Lower leg skin (tissue), 4 donors: ENCODE measurements around the gene NUFIP2. TPM values are rescaled to one million over a fixed set of nuclear protein-coding genes. Genes with fewer than 3 reads are reported as not detected.

Source experiments
- DNase-seq, 2 donors: peaks; one replicate each; pipeline ENCODE4 v3.0.0-alpha.2; 2019; ENCODE audit warnings: low spot score in 2 of 2
- H3K4me3 ChIP-seq: fragments of 200-600 bp; sonication (generic); 2 replicates; pipeline ENCODE4 v1.5.1; 2017; ENCODE audit warnings: mild to moderate bottlenecking, low read depth; ENCODE audit not compliant: poor library complexity, severe bottlenecking
- POLR2A ChIP-seq, 2 donors: fragments of 450-650 bp; IDR thresholded peaks; one replicate each; pipeline ENCODE4 v1.6.1; 2016 to 2017; ENCODE audit warnings: antibody characterized with exemption in 2 of 2, mild to moderate bottlenecking in 1 of 2, moderate library complexity in 1 of 2
- WGBS, 2 donors: methylation state at CpG; one replicate each; pipeline ENCODE4 v1.1.5; 2018; 5-methylcytosine and 5-hydroxymethylcytosine counted together
- intact Hi-C: fragments of 100-400 bp; cut with DNase I; formaldehyde crosslinking; loops from one replicate; pipeline ENCODE4 v1.15.0; 2023; ENCODE audit warnings: low total_unique reads
- total RNA-seq, 4 donors: library from RNA; depleted of rRNA; stranded (reverse); fragments of >200 nt; gene quantifications; one replicate each; pipeline ENCODE4 v1.1.0, GENCODE V29; 2016
- TF ChIP-seq, protein P1 (sequence below), 3 donors: fragments of 450-650 bp; IDR thresholded peaks; one replicate each; pipeline ENCODE4 v1.5.1; 2016; ENCODE audit warnings: antibody characterized with exemption in 3 of 3, mild to moderate bottlenecking in 3 of 3, moderate library complexity in 2 of 3

The NUFIP2 gene
- total RNA-seq, 4 donors from 2014 or later = 22.7 to 28.4 (median 23.4) TPM

GRCh38 chr17:29295420-29295819, 1.5 kb upstream of the NUFIP2 start:
- H3K4me3 ChIP-seq = no peak overlapping the region
- intact Hi-C loops = no loop called here
- no peak for DNase-seq
- TF ChIP-seq, protein P1, sequence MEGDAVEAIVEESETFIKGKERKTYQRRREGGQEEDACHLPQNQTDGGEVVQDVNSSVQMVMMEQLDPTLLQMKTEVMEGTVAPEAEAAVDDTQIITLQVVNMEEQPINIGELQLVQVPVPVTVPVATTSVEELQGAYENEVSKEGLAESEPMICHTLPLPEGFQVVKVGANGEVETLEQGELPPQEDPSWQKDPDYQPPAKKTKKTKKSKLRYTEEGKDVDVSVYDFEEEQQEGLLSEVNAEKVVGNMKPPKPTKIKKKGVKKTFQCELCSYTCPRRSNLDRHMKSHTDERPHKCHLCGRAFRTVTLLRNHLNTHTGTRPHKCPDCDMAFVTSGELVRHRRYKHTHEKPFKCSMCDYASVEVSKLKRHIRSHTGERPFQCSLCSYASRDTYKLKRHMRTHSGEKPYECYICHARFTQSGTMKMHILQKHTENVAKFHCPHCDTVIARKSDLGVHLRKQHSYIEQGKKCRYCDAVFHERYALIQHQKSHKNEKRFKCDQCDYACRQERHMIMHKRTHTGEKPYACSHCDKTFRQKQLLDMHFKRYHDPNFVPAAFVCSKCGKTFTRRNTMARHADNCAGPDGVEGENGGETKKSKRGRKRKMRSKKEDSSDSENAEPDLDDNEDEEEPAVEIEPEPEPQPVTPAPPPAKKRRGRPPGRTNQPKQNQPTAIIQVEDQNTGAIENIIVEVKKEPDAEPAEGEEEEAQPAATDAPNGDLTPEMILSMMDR (IDR thresholded peaks at IDR 0.05) = no peak
- no peak for TF ChIP-seq POLR2A (IDR thresholded peaks at IDR 0.05)
- WGBS, 2 donors = 94 to 95% methylated on average over 3 of the region's 3 CpGs

- WGBS, 2 donors = 0 to 1% methylated on average over 2 of the region's 2 CpGs
- intact Hi-C loops = no loop called here
- no peak for DNase-seq
- H3K4me3 ChIP-seq = peak overlapping the region; percentile 34
- TF ChIP-seq POLR2A (IDR thresholded peaks at IDR 0.05) = no peak
- TF ChIP-seq, protein P1 (IDR thresholded peaks at IDR 0.05) = no peak
Observed at GRCh38 chr17:29294580-29294900, 592 bp upstream of the NUFIP2 start.

- intact Hi-C loops = loop anchor here (2.0 kb wide), 1 partner anchor 144 kb away; no protein-coding TSS in a partner anchor
- peak overlapping the region; percentile 98 for H3K4me3 ChIP-seq
- peak; percentile 50 to 94 for DNase-seq
- WGBS, 2 donors = 1% methylated on average over 45 to 47 of the region's 54 CpGs
- TF ChIP-seq POLR2A (IDR thresholded peaks at IDR 0.05) = no peak
- TF ChIP-seq, protein P1 (IDR thresholded peaks at IDR 0.05) = no peak
Observed at GRCh38 chr17:29292992-29293889, 707 bp downstream of the NUFIP2 start.

- peak overlapping the region; percentile 98 for H3K4me3 ChIP-seq
- TF ChIP-seq POLR2A (IDR thresholded peaks at IDR 0.05) = no peak
- TF ChIP-seq, protein P1 (IDR thresholded peaks at IDR 0.05) = no peak
- DNase-seq = peak; percentile 75 to 96
- 2 to 3% methylated on average over 18 to 20 of the region's 77 CpGs for WGBS, 2 donors
- intact Hi-C loops = loop anchor here (2.0 kb wide), 1 partner anchor 144 kb away; no protein-coding TSS in a partner anchor
Observed at GRCh38 chr17:29292071-29292991, 1.6 kb downstream of the NUFIP2 start.

GRCh38 chr17:29291163-29291752, 2.7 kb downstream of the NUFIP2 start:
- TF ChIP-seq POLR2A (IDR thresholded peaks at IDR 0.05) = no peak
- TF ChIP-seq, protein P1 (IDR thresholded peaks at IDR 0.05) = peak in 1 of 3 donors; percentile 55
- DNase-seq = peak in 1 of 2 donors; percentile 48
- intact Hi-C loops = no loop called here
- WGBS, 2 donors = 8 to 10% methylated on average over 5 of the region's 5 CpGs
- H3K4me3 ChIP-seq = no peak overlapping the region
